HEK293 (cell line): ENCODE data around the gene TES.

Source experiments
- BCL11A ChIP-seq: fragments of 450-650 bp; formaldehyde crosslinking; IDR thresholded peaks from 2 replicates; pipeline ENCODE4 v1.5.1; 2016; ENCODE audit warnings: low read depth, missing biosample characterization, missing genetic modification characterization
- ZBTB8A ChIP-seq: fragments of 450-650 bp; formaldehyde crosslinking; IDR thresholded peaks from 2 replicates; pipeline ENCODE4 v1.5.1; 2016; ENCODE audit warnings: missing biosample characterization, missing genetic modification characterization
- ZNF157 ChIP-seq: fragments of 450-650 bp; formaldehyde crosslinking; IDR thresholded peaks from 2 replicates; pipeline ENCODE4 v1.5.1; 2016; ENCODE audit warnings: missing biosample characterization, missing genetic modification characterization
- TF ChIP-seq, protein P1 (sequence below): fragments of 450-650 bp; formaldehyde crosslinking; IDR thresholded peaks from 2 replicates; pipeline ENCODE4 v1.5.1; 2016; ENCODE audit warnings: missing biosample characterization, missing genetic modification characterization

DNA sequence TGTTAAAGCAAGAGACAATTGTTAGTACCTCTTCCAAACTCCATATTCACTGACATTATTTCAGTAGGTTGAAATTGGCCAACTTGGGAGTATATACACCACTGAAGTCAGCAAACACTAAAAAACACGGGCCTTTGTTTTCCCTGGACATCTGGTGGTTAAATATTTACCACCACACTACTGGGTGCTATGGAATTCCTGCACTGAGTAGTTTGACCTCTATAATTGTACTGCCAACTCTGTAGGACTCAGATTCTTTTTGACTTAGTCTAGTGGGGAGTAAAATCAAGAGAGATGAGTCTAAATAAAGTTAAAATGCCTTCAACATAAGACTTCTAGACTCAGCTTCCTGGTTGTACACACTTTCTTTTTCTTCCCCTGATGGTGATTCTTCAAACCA is 41.3 kb upstream of the TES start:
- TF ChIP-seq BCL11A (tag by site-specific recombination) (no peak), ZNF157 (tag by site-specific recombination) (no peak), ZBTB8A (no peak)
- TF ChIP-seq, protein P1, sequence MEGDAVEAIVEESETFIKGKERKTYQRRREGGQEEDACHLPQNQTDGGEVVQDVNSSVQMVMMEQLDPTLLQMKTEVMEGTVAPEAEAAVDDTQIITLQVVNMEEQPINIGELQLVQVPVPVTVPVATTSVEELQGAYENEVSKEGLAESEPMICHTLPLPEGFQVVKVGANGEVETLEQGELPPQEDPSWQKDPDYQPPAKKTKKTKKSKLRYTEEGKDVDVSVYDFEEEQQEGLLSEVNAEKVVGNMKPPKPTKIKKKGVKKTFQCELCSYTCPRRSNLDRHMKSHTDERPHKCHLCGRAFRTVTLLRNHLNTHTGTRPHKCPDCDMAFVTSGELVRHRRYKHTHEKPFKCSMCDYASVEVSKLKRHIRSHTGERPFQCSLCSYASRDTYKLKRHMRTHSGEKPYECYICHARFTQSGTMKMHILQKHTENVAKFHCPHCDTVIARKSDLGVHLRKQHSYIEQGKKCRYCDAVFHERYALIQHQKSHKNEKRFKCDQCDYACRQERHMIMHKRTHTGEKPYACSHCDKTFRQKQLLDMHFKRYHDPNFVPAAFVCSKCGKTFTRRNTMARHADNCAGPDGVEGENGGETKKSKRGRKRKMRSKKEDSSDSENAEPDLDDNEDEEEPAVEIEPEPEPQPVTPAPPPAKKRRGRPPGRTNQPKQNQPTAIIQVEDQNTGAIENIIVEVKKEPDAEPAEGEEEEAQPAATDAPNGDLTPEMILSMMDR (tag by site-specific recombination): no peak
